Fibroblast of peridontal ligament (primary cell): Measurements from ENCODE around the gene MPND.
A peak's percentile ranks its signal among the peaks of the same experiment; 100 is the strongest.
"Not testable (repeated sequence)": the region's sequence is repeated elsewhere in the genome, so short reads cannot be mapped to it uniquely, and the experiment has no call there.

ENCODE experiments used
- DNase-seq: peaks from one replicate; pipeline ENCODE4 v3.0.0-alpha.2; 2010; ENCODE audit errors: extremely low read depth

The MPND gene

DNA sequence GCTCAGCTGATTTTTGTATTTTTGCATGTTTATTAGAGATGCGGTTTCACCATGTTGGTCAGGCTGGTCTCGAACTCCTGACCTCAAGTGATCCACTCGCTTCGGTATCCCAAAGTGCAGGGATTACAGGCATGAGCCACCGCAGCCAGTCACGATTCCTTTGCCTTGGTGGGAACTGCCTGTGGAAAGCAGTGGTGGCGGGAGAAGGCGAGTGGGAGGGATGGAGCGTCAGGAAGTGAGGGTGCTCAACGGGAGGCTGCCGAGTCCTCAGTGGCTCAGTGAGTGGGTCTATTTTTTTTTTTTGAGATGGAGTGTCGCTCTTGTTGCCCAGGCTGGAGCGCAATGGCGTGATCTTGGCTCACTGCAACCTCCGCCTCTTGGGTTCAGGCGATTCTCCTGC is 5.9 kb downstream of the MPND start:
- not testable (repeated sequence) for DNase-seq

DNA sequence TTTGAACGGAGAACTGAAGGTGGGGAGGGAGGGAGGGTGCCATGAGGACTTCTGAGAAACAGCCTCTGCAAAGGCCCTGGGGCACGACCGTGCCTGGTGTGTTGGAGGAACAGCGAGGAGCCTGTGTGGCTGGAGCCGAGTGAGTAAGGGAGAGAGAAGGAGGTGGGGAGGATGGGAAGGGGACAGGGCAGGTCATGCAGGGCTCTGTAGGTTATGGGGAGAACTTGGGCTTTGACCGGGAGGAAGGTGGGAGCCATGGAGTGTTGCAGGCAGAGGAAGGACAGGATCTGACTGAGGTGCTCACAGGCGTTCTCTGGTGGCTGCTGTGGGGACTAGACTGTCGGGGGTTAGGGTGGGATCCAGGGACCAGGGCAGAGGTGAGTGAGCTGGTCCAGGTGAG is 6.7 kb downstream of the MPND start:
- no peak for DNase-seq

DNA sequence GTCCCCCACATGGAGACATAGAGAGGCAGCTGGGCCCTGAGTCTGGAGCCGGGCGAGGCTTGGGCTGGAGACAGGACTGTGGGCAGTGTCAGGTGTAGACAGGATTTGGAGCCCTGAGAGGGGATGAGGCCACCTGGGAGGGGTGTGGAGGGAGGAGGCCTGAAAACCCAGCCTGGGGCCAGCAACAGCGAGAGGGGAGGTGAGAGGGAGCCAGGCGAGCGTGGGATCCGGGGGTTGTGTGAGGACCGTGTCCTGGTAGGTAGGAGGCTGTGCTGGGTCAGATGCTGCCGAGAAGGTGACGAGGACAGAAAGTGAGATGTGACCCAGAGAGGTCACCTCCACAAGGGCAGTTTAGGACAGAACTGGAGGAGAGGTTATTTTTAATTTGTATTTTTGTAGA is 7.4 kb downstream of the MPND start:
- no peak for DNase-seq

DNA sequence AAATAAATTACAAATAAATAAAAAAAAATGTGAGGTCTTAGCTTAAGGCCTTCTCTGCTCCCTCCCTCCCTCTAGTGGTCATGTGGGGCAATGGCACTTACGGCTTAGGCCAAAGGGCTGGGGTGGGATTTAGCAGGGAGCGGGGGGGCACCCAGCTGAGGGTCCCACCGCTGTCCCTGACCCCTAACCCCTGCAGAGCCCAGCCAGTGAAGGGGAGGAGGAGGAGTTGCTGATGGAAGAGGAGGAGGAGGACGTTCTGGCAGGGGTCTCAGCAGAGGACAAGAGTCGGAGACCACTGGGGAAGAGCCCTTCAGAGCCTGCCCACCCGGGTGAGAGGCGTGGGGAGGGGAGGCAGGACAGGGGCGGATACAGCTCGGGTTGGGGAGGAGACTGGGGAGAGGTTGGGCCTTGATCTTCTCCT is 9.3 kb downstream of the MPND start:
- DNase-seq: peak; percentile 71

DNA sequence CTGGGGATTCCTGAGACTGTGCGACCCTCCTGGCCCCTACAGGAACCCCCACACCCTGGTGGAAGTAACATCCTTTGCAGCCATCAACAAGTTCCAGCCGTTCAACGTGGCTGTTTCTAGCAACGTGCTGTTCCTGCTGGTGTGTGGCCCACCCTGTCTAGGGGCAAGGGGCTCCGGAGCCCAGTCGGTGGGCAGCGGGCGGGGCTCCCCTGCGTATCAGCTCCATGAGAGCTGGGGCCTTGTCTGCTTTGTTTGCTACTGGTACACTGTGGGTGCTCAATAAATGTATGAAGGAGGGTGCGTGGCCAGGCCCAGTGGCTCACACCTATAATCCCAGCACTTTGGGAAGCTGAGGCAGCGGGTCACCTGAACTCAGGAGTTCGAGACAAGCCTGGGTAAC is 10.9 kb downstream of the MPND start:
- no peak for DNase-seq

DNA sequence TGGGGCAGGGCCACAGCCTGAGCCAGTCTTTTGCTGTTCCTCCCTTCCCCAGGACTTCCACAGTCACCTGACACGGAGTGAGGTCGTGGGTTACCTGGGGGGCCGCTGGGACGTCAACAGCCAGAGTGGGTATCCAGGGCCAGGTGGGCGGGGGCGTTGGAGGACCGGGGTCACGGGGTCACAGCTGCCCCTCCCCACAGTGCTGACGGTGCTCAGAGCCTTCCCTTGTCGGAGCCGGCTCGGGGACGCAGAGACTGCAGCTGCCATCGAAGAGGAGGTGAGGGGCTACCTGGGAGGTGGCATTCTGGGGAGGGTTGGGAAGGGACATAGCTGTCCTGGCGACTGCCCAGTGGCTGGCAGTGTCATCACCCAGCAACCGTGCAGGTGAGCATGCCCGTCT is 11.5 kb downstream of the MPND start:
- no peak for DNase-seq

DNA sequence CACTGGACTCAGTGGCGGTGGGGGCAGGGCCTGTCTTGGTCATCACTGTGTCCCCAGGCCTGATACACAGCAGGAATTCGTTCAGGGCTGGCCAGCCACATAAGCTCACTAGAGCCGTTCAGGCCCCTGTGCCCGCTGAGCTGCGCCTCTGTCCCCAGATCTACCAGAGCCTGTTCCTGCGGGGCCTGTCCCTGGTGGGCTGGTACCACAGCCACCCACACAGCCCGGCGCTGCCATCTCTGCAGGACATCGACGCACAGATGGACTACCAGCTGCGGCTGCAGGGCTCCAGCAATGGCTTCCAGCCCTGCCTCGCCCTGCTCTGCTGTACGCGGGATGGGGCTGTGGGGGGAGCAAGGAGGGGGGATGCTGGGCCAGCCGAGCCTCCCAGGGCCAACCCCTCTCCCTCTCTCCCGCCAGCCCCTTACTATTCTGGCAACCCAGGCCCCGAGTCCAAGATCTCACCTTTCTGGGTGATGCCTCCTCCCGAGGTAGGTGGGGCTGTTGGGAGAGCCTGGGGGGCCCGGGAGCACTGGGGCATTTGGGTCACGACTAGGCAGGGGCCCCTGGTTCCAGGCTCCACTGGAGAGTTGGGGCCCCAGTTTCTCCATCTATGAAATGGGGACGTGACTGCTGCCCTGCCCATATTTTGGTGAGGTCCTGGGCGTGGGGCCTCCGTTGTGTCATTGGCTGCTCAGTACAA is 13.9 kb downstream of the MPND start:
- DNase-seq: no peak

DNA sequence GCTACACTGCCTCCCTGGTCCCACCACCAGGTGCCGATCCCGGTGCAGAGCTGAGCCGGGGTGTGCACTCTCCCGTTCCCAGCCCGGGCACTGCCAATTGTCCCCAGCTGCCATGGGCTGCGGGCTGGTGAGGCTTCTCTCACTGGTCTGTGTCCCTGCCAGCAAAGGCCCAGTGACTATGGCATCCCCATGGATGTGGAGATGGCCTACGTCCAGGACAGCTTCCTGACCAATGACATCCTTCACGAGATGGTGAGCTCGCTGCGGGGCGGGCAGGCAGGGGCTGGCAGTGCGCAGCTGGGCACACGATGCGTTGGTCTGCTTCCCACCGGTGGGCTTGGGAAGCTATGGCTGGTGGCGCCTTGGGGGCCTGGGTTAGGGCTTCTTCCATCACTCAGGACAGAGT is 14.6 kb downstream of the MPND start:
- DNase-seq: no peak

DNA sequence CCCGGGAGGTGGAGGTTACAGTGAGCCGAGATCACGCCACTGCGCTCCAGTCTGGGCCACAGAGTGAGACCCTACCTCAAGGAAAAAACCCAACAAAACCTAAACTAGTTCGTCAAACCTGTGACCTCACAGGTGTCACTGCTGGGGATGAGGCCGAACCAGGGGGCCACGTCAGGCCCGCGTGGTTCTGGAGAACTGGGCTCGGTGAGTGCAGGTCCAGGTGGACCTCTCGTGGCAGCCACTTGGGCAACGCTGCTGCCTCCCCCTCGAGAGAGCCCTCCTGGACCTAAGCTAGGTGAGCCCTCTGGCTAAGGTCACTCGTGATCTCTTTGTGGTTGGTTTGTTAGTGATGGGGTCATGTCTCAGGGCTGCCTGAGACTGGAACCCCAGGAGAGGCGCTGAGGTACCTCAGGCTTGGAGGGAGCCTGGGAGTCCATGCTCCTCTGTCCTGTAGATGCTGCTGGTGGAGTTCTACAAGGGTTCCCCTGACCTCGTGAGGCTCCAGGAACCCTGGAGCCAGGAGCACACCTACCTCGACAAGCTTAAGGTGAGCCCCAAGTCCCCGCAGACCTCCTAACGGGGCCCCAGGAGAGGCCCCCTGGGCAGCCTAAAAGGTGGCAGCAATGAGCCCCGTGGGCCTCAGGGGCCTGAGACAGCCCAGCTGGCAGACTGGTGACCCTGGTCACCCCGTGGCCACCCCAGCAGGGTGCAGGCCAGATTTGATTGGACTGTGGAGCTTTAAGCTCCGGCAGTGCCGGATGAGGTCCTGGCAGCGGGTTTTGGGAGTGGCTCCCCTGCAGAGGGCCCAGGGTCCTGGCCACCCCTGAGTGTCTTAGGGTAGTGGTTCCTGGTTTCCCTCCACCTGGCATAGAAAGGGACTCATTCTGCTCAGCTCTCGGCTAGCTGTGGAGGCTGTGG is 15.6 kb downstream of the MPND start:
- no peak for DNase-seq

DNA sequence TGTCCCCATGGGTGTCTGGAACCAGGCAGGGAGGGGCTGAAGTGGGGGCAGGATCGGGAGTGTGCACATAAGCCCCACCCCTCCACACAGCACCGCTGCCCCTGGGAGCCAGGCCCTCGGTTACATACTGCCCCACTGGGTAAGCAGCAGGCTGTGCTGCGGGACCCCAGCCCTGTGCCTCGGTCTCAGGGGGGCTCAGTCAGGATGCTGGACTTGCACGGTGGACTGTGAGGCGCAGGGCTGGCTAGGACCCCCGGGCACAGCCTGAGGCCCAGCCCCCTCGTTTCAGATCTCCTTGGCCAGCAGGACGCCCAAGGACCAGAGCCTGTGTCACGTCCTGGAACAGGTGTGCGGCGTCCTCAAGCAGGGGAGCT is 16.3 kb downstream of the MPND start:
- no peak for DNase-seq

DNA sequence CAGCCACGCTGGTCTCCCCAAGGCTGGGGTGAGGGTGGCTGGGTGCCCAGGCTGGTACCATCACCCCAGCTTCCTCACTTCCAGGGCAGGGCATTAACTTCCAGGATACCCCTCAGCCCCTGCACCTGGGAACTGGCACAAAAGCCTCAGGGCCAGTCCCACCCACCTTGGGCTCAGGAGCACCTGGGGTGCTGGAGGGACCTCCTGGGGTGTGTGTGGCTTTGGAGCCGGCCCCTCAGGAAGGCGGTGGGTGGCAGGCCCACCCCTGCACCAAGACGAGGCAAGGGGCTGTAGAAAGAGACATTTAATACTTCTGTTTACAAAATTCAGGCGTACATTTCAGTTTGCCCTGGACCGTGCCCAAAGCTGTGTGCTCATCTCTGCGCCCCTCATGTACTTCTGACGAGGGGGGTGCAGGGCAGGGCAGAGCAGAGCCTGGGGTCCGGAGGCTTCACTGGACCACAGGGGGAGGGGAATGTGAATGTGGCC is 16.8 kb downstream of the MPND start:
- DNase-seq: no peak

DNA sequence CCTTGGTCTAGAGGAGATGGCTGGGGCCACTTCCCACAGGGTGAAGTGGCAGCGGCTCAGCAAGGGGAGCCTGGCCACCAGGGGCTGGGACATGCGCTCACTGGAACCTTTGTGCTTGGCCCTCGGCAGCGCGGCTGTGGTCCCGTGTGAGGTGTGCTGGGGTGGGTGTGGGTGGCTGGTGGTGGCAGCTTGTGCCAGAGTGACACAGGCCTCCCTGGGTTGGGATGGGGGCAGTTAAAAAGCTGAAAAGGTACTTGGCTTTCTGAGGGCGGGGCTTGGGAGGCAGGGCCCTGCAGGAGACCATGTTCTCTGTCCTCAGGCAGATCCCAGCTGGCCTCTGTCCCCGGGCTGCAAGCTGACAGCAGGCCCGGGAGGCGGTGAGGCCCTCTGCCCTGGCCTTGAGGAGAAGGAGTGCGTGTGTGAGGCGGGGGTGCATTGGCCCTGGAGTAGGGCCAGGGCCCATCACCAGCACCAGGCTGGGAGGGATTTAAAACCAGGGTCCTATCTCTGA is 17.3 kb downstream of the MPND start:
- DNase-seq: no peak

DNA sequence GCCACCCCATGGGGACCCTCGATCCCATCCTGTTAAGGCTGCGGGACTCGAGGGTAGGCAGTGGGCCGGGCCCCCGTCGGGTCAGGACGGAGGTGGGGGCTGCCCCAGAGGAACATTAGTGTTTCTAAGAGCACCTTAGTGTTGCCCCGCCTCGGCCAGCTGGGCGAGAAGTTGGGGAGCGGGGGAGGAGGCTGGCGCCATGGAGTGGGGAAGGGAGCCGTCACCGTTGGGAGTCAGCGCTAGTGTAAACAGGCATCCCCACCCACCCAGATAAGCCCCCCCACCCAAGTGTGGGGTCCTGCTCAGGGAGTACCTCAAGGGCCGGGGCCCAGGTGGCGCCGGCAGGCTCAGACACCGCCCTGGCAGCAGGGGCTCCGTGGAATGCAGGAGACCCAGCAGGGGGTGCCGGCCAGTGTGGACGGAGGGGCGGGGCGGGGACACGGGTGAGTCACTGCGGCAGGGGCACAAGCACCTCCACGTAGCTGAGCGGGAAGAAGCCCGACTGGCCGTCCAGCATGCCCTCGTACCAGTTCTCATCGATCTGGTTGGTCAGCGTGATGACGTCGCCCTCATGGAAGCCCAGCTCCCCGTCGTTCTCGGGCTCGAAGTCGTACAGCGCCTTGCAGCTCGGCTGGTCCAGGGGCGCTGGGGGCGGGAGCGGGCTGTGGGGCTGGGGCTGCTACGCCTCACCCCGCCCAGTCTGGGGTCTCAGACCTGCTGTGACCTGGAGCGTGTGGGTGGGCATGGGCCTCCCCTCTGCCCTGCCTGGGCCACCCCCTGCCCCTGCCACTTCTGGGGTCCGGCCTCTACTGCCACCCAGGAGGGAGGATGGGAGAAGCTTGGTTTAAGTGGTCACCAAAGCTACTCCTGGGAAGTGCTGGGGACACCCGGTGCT is 18.0 kb downstream of the MPND start:
- DNase-seq: no peak

DNA sequence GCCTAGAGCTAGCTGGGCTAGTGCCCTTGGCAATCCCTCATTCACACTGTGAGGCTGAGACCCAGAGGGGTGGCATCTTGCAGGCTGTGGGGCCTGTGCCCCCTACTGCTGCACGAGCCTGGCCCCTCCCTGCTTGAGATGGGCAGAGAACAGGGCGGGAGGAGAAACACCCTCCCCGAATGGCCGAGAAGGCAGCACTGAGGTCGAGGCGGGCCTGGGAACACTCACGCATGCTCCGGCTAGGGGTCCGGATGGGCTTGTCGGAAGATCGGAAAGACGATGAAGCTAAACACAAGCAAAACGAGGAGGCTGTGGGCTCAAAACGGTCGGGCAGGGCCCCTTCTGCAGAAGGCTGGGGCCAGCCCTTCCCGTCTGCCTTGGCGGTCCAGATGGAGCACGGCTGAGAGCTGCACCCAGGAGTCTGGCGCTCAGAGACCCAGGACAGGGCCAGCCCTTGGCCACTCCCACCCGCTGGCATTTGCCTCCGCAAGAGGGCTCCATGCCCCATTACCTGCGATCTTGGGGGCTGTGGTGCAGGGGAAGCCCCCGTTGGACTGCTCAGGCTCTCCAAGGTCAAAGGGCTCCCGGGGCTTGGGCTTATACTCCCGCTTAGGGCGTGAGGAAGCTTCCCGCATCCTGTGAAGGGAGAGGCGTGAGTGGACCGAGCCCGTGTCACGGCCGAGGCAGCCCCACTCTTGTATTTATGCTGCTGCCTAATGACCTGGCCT is 18.9 kb downstream of the MPND start:
- no peak for DNase-seq

DNA sequence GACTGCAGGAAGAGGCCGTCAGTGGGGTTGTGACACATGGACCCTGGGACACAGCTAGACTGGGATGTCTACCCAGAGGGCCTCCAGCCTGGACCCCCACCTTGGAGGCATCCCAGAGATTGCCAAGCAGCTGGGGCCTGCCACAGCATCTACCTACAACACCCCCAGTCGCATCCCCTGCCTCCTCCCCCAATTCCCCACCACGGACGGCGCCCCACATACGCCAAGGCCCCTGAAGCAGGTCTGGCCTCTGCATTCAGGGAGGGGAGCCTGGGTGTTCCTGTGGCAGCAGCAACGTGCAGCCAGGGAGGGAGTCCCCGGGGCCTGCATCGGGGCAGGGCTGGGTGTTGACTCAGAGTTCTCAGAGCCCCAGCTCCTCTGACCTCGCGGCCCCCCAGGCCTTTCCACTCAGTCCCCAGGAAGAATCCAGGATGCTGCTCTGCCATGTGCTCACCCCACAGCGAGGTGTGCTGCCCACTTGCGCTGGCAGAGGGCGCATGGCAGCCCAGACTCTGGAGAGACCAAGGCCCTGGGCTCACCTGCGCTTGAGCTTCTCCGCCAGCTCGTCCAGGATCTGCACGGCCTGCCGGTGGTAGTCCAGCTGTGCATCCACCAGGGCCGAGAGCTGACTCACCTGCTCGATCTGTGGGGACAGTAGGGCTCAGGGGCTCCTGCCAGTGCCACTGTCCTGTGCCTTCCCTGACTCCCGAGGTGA is 19.6 kb downstream of the MPND start:
- no peak for DNase-seq

DNA sequence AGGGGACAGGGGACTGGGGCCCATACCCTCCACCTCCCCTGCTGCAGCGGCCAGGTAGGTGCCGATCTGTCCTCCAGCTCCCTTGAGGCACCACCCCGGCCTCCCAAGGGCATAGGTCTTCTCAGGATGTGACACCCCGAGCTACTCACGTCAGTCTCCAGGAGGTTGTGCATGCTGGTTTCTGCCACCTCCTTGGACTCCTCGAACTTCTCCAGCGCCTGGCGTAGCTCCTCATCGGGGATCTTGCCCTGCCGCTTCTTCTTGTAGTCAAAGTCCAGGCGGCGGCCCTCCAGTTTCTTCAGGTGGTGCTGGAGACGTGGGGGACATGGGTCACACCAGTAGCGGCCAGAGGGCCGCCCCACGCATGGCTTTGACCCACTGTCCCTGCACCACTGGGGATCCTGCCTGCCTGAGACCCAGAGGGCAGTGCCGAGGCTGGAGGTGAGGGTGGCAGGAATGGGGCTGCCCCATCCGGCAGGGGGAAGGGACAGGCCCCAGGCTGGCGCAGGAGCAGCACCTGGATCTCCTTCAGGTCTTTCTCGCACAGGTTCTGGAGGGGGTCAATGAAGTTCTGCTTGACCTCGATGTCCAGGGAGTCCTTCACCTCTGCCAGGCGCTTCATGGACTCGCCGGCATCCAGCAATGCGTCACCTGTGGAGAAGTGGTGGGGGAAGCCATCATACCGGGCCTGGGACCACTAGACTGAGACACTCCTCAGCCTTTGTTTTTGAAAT is 20.4 kb downstream of the MPND start:
- DNase-seq: no peak

DNA sequence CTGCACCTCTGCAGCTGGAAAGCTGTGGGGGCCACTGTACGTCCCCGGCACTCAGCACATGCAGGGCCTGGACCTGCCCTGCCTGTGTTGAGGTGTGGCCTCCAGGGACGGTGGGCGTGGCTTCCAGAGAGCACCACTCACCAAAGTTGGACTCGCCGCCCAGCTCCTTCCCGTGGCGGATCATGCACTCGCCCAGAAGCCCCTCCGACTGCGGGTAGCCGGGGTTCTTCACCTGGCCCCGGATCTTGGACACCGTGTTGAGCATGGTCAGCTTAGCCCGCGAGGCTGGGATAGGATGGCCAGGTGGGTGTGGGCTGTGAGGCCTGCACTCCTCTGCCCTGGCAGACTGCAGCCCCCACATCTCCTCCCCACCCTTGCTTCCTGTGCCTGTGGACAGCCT is 22.0 kb downstream of the MPND start:
- DNase-seq: no peak

DNA sequence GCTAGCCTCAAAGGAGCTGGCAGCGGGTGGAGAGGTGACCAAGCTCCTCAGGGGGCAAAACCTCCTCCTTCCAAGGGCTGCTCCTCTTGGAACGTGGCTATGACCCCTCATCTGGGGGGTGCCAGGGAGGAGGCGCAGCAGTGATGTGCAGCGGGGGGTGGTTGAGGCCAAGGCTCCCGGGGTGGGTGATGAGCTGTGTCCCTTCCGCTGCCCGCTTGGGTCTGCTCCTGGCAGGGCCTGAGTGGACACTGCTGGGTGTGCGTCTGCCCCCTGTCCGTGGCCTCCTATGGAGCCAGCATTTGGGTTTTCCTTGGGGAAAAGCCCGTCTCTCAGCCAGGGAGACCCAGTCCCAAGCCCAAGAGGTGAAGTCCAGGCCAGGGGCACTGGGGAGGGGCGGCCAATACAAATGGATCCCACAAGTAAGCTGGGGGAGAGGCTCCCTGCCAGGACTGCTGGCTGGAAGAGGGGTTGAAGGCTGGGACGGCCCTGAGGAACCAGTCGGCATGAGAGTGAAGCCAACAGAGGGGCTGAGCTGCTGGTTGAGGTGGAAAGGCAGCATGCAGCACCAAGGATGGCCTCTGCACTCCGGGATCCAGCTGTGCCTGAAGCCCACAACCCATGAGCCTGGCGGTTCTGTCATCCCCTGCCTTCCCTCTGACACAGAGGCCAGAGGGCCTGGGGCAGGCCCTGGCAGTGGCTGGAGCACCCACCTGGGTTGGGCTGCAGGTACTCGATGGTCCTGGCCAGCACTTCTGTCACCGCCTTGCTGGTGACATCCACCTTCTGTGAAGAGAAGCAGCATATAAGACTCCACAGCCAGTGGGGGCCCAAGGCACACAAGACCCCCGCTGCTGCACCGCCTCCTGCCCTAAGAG is 22.7 kb downstream of the MPND start:
- DNase-seq: no peak
